GM18505 (cell line): ENCODE measurements around the gene PRDM5.

Source experiments
- ATAC-seq: cut with Tn5 transposase; IDR thresholded peaks from one replicate; pipeline ENCODE4 v1.9.1; 2021; ENCODE audit not compliant: unreplicated experiment
- POLR2A ChIP-seq: IDR thresholded peaks from 4 replicates; pipeline ENCODE4 v1.6.1; 2011; ENCODE audit warnings: borderline replicate concordance; ENCODE audit not compliant: insufficient read depth, insufficient read length; ENCODE audit errors: extremely low read depth

The PRDM5 gene

DNA sequence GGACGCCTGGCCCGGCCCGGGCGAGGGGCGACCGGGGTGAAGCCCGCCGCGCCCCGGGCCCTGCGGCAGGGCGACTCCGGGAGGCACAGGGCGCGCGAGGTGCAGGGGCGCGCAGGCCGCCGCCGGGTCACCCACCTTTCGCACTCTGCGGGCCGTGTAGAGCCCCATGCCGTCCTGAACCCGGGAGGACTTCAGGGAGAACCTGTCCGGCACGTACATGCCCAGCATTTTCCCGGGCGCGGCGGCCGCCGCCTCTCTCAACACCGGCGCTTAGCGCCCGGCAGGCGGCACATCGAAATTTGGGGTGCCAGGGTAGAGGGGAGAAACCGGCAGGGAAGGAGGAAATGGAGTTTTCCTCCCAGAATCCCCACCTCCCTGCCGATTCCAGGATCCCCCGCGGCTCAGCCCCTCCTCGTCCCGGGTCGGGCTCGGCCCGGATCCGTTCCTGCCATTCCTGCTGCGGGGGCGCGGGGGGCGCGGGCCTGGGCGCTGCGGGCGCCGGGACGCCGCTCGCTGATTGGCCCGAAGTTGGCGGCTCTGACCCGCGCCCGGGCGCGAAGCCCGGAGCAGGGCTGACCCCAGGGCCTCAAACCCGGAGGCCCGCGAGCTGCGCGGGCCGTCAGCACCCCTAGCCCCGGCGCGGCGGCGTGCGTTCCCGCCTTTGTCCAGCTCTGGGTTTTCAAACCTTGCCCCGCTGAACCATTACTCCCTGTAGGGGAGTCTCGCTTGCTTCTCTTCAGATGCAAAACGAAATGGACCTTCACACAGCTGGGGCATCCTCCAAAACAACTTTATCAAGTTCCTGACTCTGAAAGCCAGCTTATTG is at the start of gene PRDM5:
Gene PRDM5, minus strand, starts transcription at position 346 of the 826 bp plus-strand sequence. Its CDS starts 118 bp downstream, at position 228.
- no peak for ATAC-seq
- TF ChIP-seq POLR2A: no peak

DNA sequence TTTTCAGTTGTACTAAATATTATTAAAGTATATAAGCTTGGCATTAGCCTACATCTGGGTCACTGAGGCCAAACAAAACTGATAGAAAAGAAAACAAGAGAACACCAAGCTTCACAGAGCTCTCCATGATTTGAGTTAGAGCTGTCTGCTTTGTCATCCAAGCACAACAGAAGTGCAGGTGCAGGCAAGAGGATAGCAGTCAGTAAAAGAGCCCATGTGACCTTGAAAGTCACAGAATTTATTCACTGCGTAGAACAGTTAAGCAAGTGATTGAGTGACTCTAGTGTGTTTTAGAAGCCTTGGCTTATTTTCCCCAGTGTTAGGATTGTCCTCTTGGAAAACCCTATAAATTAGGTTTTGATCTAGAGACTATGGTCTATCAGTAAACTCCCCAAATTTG is 49.4 kb upstream of the PRDM5 start:
- no peak for TF ChIP-seq POLR2A
- no peak for ATAC-seq

DNA sequence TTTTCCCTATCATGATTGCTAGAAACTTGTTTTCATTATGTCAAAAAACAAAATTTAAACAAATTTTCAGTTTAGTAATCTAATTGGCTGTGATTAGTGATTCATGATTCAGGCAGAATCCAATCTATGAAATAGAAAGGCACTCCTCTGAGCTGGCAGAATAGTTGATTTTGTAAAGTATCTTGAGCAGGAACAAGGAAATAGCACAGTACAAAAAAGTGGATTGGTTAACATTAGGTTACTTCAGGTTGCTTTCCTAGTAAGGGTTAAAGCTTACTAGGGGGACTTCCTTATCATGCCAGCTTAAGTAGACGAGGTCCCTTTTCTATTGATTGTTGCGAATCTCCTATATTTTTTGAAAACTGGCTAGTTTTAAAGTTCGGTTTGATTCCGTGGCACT is 43.4 kb upstream of the PRDM5 start:
- no peak for ATAC-seq
- TF ChIP-seq POLR2A: no peak

DNA sequence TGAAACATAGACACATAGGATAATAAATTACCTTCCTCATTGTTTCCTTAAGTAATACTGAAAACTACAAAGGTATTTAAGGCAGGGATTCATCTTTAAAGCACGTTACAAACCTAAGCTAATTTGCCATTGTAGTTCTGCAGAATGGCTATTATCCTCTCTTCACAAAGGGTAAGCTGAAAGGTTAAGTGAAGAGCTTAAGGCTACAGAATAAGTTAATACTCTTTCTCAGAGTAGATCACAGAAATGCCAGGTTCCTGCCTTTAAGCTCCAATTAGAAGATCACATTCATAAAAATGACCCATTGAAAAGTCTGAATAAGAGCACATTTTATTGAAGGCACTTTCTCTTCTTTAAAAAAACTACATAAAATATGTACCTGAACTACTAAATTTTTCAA is 42.1 kb upstream of the PRDM5 start:
- ATAC-seq: no peak
- TF ChIP-seq POLR2A: no peak

DNA sequence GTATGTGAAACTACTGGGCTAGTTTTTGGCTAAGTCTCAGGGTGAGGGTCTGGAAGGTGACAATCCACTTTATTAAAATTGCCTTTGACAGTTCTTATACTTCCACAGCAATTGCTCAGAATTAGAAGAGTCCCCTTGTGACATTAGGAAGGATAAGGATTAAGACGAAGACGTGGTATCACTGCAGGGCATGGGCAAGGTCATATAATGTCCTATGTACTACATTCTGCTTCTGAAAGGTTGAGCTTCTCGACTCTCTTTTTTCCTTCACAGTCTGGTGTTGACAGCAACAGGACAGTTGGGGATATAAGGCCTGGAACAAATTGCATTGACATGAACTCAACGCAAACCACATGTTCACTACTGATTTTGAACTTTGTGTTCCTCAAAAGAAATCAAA is 40.9 kb upstream of the PRDM5 start:
- TF ChIP-seq POLR2A: no peak
- no peak for ATAC-seq

DNA sequence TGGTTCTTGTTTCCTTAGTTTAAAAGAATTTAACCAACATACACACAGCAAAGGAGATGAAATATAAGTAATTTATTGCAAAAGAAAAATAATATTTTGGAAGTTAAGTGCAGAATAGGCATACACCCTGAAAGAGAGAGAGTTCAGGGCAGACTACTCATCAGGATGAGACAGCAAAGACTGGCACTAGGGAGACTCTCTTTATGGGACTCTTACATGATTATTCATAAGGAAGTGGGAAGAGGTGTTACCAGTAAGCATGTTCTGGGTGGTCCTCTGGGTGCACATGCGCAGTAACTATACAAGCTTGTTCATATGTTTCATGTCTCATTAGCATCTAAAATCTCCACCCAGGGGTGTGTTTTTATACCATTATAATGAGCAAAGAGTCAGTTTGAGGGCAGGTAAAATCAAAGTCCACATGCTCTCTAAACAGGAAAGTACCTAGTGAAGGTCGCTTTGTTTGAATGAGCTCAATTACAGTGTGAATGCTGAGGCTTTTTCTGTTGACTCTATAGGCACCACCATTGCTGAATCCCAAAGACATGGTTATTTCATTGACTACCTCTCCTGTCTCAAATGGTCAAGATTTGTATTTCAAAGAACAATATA is 38.2 kb upstream of the PRDM5 start:
- TF ChIP-seq POLR2A: no peak
- no peak for ATAC-seq

DNA sequence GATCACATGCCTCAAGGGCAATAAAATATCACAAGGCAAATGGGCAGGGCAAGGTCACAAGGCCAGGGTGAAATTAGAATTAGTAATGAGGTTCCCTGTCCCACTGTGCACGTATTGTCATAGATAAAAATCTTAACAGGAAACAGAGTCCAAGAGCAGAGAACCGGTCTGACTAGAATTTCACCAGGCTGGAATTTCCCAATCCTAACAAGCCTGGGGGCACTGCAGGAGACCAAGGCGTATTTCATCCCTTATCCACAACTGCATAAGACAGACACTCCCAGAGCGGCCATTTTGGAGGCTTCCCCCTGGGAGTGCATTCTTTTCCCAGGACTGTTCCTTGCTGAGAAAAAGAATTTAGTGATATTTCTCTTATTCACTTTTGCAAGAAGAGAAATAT is 25.9 kb upstream of the PRDM5 start:
- ATAC-seq: no peak
- TF ChIP-seq POLR2A: no peak

DNA sequence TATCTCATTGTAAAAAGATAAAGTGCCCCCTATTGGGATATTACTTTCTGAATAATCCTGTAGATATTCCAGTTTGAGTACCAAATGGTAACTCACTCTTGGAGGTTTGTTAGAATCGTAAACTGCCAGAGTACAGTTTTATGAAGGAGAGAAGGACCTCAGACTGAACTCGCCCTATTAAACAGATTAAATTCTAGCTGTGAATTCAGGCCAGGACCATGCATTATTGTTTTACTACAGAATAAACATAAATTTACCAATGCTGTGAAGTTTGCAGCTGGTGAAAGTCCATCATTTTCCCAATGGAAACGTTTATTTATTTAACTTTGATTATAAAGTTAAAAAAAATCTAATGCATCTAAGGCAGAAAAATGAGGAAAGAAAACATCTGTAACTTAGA is 20.2 kb upstream of the PRDM5 start:
- TF ChIP-seq POLR2A: no peak
- no peak for ATAC-seq

DNA sequence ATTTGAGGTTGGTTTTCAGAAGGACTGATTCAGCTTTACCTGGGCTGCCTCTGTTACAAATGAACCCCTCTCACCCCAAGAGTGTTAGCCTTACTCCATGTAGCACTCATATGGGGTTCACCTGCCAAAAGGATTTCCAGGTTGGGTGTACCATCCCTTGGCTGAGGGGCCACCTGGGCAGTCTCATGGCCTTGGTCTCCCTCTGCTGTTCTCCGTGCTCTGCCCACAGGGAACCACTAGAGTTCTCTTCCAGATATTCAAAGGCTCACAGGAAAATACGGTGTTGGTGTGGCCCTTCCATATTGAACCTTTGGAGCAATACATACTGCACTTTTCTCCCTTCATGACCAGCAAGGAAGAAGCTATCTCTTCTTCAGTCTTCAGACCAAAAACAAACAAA is 18.0 kb upstream of the PRDM5 start:
- no peak for TF ChIP-seq POLR2A
- ATAC-seq: no peak

DNA sequence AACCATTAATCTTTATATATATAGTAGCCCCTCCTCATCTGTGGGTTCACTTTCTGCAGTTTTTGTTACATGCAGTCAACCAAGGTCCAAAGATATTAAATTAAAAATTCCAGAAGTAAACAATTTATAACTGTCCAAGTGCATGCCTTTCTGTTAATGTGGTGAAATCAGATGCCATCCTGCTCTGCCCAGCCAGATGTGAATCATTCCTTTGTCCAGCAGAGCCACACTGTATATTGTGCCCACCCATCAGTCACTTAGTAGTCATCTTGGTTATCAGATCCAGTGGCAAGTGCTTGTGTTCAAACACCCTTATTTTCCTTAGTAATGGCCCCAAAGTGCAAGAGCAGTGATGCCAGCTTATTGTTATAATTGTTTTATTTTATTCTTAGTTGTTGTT is 17.2 kb upstream of the PRDM5 start:
- ATAC-seq: no peak
- no peak for TF ChIP-seq POLR2A

DNA sequence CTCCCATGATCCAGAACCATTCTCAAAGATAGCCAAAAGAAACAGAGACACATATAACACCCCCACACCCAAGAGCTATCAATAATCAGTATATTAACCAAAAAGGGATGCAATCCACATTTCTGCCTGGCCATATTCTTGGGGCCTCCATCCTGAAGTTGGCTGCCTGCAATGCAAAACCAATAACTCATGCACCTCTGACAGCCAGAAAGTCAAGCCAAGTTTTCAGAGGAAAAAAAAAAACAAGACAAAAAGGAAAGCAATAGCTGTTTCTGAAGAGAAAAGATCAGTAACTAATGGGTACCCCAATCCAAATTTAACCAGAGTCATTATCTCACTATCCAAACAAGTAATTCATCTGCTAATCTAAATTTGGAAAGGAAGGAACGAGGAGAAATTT is 7.3 kb upstream of the PRDM5 start:
- no peak for ATAC-seq
- TF ChIP-seq POLR2A: no peak

DNA sequence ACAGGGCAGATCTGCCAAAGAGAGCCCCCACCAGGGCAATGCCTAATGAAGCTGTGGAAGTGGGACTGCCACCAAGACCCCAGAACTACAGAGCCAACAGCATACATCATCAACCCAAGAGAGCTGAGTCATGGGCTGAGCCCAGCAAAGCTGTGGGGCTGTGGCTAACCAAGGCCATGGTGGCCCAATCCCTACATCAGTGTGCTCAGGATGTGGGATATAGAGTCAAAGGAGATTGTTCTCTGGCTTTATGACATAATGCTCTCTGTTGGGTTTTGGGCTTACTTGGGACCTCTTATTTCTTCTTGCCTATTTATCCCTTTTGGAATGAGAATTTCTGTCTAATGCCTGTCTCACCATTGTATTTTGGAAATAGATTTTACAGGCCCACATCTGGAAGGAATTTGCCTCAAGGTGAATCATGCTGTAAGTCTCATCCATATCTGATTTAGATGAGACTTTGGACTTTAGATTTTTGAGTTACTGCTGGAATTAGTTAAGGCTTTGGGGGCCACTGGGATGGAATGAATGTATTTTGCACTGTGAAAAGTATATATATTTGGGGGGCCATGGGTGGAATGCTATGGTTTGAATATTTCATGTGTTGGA is 5.4 kb upstream of the PRDM5 start:
- ATAC-seq: no peak
- TF ChIP-seq POLR2A: no peak

DNA sequence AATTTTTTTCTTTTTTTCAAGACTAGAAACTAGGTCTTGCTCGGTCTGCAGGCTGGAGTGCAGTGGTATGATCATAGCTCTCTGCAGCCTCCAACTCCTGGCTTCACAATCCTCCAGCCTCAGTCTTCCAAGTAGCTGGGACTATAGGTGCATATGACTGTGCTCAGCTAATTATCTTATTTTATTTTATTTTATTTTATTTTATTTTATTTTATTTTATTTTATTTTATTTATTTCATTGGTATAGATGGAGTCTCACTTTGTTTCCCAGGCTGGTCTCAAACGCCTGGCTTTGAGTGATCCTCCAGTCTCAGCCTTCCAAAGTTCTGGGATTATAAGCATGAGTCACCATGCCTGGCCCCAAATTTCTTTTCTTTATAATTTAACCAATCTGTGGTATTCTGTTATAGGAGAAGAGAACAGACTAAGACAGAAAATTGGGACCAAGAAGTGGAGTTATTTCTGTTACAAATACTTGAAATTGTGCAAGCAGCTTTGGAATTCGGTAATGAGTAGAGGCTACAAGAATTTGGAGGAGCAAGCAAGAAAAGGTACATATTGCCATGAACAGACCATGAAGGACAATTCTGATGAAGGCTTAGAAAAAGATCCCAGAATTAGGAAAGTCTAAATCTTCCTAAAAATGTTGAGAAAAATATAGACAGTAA is 4.0 kb upstream of the PRDM5 start:
- no peak for TF ChIP-seq POLR2A
- no peak for ATAC-seq
